Epithelial cell of proximal tubule (primary cell): ENCODE data around the gene TRIM7. TPM values are rescaled to one million over a fixed set of nuclear protein-coding genes. Genes with fewer than 3 reads are reported as not detected.

Experiments
- DNase-seq: peaks from one replicate; pipeline ENCODE4 v3.0.0-alpha.2; 2011; ENCODE audit warnings: low read depth
- H3K4me3 ChIP-seq: 2 replicates; pipeline ENCODE4 v1.5.1; 2011; ENCODE audit warnings: low read depth, mild to moderate bottlenecking, low read length
- total RNA-seq: library from RNA; depleted of rRNA; stranded (reverse); fragments of >200 nt; gene quantifications from 2 replicates; pipeline ENCODE4 v1.2.3, GENCODE V29; 2015
- TF ChIP-seq, protein P1 (sequence below): conservative IDR thresholded peaks from 2 replicates; pipeline ENCODE4 v1.5.1; 2012; ENCODE audit warnings: low read depth, mild to moderate bottlenecking, low read length

The TRIM7 gene
- total RNA-seq, 1 donor from 2014 or later = 14.6 TPM

DNA sequence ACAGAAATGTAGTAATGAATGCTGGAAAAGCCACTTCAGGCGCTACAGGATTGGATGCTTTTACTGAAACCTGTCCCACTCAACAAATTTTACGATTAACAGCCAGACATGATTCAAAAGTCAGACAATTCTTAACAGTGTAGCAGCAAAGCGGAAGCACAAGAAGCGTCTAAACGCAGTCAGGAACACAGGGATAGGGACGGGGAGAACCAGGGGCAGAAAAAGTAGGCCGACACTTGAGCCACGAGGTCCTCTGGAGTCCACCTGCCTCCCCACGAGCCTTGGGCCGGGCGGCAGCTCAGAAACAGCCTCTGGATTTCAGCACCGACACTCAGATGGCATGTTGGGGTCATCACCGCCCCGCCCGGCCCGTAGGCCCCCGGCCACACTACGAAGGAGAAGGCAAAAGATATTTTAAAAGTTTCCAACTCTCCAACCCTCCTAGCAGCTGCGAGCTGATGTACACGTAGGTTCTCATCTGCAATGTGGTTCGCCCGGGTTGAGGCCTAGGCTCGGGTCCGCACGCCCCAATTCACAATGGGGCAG lies 38.1 kb upstream of the TRIM7 start:
- H3K4me3 ChIP-seq = peak overlapping the region; percentile 85
- TF ChIP-seq, protein P1, sequence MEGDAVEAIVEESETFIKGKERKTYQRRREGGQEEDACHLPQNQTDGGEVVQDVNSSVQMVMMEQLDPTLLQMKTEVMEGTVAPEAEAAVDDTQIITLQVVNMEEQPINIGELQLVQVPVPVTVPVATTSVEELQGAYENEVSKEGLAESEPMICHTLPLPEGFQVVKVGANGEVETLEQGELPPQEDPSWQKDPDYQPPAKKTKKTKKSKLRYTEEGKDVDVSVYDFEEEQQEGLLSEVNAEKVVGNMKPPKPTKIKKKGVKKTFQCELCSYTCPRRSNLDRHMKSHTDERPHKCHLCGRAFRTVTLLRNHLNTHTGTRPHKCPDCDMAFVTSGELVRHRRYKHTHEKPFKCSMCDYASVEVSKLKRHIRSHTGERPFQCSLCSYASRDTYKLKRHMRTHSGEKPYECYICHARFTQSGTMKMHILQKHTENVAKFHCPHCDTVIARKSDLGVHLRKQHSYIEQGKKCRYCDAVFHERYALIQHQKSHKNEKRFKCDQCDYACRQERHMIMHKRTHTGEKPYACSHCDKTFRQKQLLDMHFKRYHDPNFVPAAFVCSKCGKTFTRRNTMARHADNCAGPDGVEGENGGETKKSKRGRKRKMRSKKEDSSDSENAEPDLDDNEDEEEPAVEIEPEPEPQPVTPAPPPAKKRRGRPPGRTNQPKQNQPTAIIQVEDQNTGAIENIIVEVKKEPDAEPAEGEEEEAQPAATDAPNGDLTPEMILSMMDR = no peak
- no peak for DNase-seq

DNA sequence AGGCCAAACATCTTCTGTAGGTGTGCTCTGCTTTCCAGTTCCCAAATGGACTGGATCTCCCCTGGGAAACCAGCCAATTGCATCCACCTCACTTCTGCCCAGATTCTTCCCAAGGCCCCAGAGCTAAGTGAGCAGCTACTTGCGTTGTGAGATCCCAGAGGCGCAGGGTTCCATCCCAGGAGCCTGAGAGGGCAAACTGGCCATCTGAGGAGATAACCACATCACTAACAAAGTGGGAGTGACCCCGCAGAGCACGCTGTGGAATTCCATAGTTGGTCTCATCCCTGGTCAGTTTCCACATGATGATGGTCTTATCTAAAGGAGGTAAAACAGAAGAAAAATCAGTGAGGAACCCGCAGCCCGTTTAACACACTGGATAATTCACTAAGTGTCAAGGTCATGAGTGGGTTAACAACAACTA lies 37.0 kb upstream of the TRIM7 start:
- TF ChIP-seq, protein P1 = no peak
- H3K4me3 ChIP-seq = peak overlapping the region; percentile 85
- DNase-seq = no peak

DNA sequence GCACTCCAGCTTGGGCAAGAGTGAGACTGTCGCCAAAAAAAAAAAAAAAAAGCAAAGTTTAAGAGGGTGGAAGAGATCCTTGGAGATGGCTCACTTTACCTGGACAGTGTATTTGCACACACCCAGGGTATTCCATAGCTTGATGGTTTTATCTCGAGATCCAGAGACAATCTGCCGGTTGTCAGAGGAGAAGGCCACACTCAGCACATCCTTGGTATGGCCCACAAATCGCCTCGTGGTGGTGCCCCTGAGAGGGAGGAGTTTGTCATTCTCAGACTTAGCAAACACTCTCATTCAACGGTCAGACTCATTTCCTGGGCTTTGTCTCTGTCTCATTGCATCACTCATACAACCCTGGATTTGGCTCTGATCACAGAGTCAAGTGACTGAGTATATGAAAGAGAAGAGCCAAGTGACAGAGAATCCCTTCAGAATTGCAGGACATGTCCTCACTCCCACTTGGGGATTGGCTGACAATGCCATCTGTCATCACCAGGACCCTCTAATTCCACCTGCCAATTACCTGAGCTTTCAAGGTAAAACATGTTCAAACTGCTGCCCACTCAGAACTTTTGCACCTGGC lies 36.5 kb upstream of the TRIM7 start:
- TF ChIP-seq, protein P1 = no peak
- peak overlapping the region; percentile 85 for H3K4me3 ChIP-seq

DNA sequence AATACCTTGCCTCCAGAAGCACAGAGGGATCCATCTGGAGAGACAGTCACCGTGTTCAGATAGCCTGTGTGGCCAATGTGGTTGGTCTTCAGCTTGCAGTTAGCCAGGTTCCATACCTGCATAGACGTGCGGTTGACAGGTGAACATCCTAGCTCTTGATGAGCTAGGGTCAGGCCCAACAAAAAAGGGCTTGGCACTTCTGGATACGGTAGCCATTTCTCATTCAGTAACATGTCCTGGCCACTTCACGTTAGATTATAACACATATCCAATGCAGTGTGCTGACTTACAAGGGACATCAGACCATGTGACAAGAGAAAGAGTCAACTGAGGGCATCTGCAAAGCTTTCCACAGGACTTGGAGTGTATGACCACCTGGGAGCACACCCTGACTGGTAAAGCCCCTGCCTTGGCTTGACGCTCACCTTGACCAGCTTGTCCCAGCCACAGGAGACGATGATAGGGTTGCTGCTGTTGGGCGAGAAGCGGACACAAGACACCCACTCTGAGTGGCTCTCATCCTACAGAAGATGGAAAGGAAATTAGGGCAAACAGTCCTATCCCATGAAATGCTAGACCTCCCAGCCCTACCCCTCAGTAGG lies 34.2 kb upstream of the TRIM7 start:
- H3K4me3 ChIP-seq = no peak overlapping the region
- no peak for DNase-seq
- TF ChIP-seq, protein P1 = no peak

More for the DNA sequence above, 36.5 kb upstream of the TRIM7 start:
- DNase-seq = no peak

DNA sequence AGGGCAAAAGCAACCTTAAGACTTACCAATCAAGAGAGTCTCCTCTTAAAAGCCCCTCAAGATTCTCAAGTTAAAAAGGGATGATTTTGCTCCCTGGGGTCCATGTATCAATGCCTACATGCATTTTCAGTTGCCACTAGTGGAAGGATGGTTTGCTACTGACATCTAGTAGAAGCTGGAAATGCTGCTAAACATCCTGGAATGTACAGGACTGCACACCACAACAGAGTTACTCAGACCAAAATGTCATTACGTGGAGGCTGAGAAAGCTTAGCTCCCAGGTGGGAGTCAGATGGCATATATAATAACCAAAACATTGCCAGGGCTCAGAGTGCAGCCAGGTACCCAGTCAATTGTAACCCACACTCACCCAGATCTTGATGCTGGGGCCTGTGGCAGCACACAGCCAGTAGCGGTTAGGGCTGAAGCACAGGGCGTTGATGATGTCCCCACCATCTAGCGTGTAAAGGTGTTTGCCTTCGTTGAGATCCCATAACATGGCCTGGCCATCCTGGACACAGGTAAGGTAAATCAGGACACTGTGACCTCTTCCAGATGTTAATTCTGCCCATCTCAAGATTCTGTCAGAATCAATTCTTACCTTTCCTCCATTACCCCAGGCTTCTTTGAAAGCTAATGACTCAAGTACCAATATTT lies 32.9 kb upstream of the TRIM7 start:
- no peak overlapping the region for H3K4me3 ChIP-seq
- no peak for DNase-seq
- TF ChIP-seq, protein P1 = no peak

DNA sequence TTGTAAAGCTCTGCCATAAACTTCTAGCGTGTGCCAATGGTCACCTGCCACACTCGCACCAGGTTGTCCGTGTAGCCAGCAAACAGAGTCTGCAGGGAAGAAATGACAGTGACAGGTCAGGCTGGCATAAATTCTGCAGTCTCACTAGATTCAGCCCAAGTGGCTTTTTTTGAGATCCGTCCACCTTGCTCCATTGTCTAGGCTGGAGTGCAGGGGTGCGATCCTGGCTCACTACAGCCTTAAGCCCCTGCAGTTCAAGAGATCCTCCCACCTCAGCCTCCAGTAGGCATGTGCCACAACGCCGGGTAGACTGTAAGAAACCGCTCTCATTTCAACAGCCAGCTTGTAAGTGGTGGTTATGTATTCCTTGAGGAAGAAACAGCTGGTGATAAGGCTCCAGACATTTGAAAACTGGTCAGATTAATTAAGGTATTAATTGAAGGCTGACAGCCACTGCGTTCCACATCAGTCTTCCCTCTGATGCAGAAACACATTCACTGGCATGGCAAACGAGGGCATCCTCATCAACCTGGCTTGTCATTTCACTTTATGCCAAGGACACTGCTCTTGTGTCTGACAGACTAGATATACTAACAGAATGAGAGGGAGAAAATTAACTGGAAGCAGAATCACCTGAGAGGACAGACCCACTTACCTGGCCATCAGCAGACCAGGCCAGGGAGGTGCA lies 32.1 kb upstream of the TRIM7 start:
- H3K4me3 ChIP-seq = no peak overlapping the region
- TF ChIP-seq, protein P1 = no peak
- no peak for DNase-seq
